HepG2 (cell line): ENCODE measurements around the gene ISG20.

ENCODE experiments used
- BHLHE40 ChIP-seq: IDR thresholded peaks from 2 replicates; pipeline ENCODE4 v1.6.1; 2011; ENCODE audit warnings: low read length, improper control_type of control experiment
- EZH2 ChIP-seq: conservative IDR thresholded peaks from 2 replicates; pipeline ENCODE4 v1.6.1; 2012; ENCODE audit warnings: mild to moderate bottlenecking, low read depth, low read length, moderate library complexity
- POLR2G ChIP-seq: fragments of 200-400 bp; formaldehyde crosslinking; IDR thresholded peaks from 2 replicates; pipeline ENCODE4 v1.6.1; 2018; ENCODE audit warnings: mild to moderate bottlenecking, low read depth, low read length, moderate library complexity
- SIN3A ChIP-seq: IDR thresholded peaks from 2 replicates; pipeline ENCODE4 v1.6.1; 2011; ENCODE audit warnings: low read depth, mild to moderate bottlenecking, control low read depth, low read length, borderline replicate concordance

DNA sequence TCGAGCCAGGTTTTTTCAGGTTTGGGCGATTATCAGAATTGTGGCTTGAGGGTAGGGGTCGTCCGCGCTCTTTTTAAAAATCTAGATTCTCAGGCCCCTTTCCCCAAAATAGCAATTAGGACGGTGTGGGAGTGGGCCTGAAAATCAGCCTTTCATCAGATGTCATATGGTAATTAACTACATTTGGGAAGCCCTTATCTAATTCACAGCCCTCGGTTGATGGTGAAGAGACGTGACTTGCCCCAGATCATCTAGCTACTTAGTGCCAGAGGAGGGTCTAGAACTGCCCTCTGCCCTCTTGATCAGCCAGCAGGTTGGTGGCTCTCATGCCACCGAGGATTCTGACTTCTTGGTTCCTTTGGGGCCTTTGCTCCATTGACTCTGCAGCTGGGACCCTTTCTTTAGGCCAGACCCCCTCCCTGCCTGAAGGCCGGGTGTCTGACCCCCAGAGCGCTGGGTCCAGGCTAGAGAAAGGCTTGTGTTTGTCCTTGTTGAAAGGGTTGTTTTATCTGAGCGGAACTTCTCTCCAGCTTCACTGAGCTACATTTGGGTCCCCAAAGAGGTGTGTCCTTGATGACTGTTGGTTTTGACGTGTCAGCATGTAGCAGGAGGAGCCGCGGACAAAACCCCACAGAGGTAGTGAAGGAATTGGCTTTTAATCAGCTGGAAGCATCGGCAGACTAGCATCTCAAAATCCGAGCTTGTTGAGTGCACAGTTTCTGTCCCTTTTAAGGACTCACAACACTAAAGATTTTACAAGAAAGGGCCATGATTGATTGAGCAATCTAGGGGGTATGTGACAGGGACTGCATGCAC, 16.8 kb upstream of the ISG20 start:
- TF ChIP-seq POLR2G (peak; percentile 79), EZH2 (no peak), SIN3A (peak; percentile 33; the same call in 1 of the 2 replicates), BHLHE40 (no peak)
